Neural crest cell (in vitro differentiated cells): ENCODE results near the gene DNAJC13. TPM values are rescaled to one million over a fixed set of nuclear protein-coding genes. Genes with fewer than 3 reads are reported as not detected.

Experiments used
- DNase-seq: peaks from one replicate; pipeline ENCODE4 v3.0.0; 2021; ENCODE audit warnings: low read depth, mixed read lengths, low spot score
- H3K27ac Mint-ChIP-seq: one replicate; pipeline ENCODE4 v1.8.0; 2021; ENCODE audit warnings: mild to moderate bottlenecking, mixed read lengths; ENCODE audit not compliant: unreplicated experiment
- H3K27me3 Mint-ChIP-seq: 2 replicates; pipeline ENCODE4 v1.8.0; 2021; ENCODE audit warnings: low read depth, mild to moderate bottlenecking, mixed read lengths
- H3K36me3 Mint-ChIP-seq: 2 replicates; pipeline ENCODE4 v1.8.0; 2021; ENCODE audit warnings: low read depth, mild to moderate bottlenecking, mixed read lengths
- H3K4me1 Mint-ChIP-seq: 2 replicates; pipeline ENCODE4 v1.8.0; 2021; ENCODE audit warnings: mixed read lengths
- H3K4me3 Mint-ChIP-seq: one replicate; pipeline ENCODE4 v1.8.0; 2021; ENCODE audit warnings: mild to moderate bottlenecking, mixed read lengths
- H3K9me3 Mint-ChIP-seq: 2 replicates; pipeline ENCODE4 v1.8.0; 2021; ENCODE audit warnings: mixed read lengths
- total RNA-seq: library from RNA; stranded (reverse); gene quantifications from 2 replicates; pipeline ENCODE4 v1.2.1, GENCODE V29; 2021
- TF ChIP-seq, protein P1 (sequence below): fragments of 200-600 bp; sonication (generic); conservative IDR thresholded peaks from 2 replicates; pipeline ENCODE4 v1.5.0; 2021; ENCODE audit warnings: antibody characterized with exemption, mild to moderate bottlenecking

Gene DNAJC13
- total RNA-seq, 1 donor from 2014 or later, result 36.0 TPM

DNA sequence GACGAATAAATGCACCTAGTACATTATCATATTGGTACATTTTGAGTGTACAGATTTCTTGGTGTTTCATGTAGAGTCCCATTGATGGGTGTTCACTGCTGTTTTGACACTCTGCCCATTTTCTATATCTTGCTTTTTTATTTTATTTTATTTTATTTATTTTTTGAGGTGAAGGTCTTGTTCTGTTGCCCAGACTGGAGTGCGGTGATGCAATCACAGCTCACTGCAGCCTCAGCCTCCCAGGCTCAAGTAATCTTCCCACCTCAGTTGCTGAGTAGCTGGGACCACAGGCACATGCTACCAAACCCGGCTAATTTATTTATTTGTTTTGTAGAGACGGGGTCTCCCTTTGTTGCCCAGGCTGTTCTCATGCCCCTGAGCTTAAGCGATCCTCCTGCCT lies 44.2 kb downstream of the DNAJC13 start:
- DNase-seq, result no peak
- Mint-ChIP-seq H3K4me1 (no peaks in the 10 kb centered on the region), H3K4me3 (no peak overlapping the region), H3K9me3 (no peaks in the 10 kb centered on the region), H3K36me3 (no peaks in the 10 kb centered on the region), H3K27me3 (no peaks in the 10 kb centered on the region), H3K27ac (no peak overlapping the region)
- TF ChIP-seq, protein P1, sequence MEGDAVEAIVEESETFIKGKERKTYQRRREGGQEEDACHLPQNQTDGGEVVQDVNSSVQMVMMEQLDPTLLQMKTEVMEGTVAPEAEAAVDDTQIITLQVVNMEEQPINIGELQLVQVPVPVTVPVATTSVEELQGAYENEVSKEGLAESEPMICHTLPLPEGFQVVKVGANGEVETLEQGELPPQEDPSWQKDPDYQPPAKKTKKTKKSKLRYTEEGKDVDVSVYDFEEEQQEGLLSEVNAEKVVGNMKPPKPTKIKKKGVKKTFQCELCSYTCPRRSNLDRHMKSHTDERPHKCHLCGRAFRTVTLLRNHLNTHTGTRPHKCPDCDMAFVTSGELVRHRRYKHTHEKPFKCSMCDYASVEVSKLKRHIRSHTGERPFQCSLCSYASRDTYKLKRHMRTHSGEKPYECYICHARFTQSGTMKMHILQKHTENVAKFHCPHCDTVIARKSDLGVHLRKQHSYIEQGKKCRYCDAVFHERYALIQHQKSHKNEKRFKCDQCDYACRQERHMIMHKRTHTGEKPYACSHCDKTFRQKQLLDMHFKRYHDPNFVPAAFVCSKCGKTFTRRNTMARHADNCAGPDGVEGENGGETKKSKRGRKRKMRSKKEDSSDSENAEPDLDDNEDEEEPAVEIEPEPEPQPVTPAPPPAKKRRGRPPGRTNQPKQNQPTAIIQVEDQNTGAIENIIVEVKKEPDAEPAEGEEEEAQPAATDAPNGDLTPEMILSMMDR, result no peak

DNA sequence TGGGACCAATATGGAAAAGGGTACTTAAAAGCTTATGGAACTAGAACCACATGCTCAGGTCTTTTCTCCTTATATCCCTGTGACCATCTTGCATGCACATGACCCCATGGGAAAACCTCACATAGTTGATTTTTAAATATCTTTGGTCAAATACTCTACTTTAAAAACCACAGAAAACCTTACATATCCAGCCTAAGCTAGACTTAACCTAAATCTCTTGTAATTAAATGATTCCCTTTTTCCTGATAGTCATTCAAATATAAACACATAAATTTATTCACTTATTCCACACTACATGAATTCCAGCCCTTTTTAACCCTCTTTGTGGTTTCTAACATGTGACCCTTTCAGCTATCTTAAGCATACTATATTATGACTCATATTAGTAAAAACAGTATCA lies 46.8 kb downstream of the DNAJC13 start:
- peaks cover 2% of the 10 kb centered on the region for H3K4me1 Mint-ChIP-seq
- no peak overlapping the region for H3K27ac Mint-ChIP-seq
- TF ChIP-seq, protein P1, result no peak
- no peaks in the 10 kb centered on the region for H3K27me3 Mint-ChIP-seq
- no peak overlapping the region for H3K4me3 Mint-ChIP-seq
- DNase-seq, result no peak
- no peaks in the 10 kb centered on the region for H3K9me3 Mint-ChIP-seq
- peaks cover 14% of the 10 kb centered on the region for H3K36me3 Mint-ChIP-seq

DNA sequence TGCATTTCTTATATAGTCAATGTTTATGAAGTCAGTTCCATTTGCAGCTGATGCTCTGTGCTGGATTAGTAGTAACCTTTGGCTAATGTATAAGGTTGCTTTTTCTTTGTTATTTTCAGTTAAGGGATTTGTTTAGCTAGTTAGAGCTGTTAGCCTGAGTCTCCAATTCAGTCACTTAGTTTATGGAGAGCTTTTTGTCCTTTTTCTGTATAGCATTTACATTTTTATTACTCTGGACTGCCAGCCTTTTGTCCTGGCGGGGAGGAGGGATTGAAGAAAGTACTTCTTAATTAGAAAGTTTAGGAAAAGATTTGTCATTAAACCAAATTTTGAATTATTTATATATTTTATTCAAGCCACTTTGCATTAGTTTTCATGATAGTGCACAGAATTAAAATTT lies 52.0 kb downstream of the DNAJC13 start:
- TF ChIP-seq, protein P1, result no peak
- peaks cover 9% of the 10 kb centered on the region for H3K4me1 Mint-ChIP-seq
- H3K27ac Mint-ChIP-seq, result peak overlapping the region; percentile 64
- H3K36me3 Mint-ChIP-seq, result peaks cover 34% of the 10 kb centered on the region
- H3K9me3 Mint-ChIP-seq, result peaks cover 2% of the 10 kb centered on the region
- no peak overlapping the region for H3K4me3 Mint-ChIP-seq
- H3K27me3 Mint-ChIP-seq, result no peaks in the 10 kb centered on the region
- no peak for DNase-seq

DNA sequence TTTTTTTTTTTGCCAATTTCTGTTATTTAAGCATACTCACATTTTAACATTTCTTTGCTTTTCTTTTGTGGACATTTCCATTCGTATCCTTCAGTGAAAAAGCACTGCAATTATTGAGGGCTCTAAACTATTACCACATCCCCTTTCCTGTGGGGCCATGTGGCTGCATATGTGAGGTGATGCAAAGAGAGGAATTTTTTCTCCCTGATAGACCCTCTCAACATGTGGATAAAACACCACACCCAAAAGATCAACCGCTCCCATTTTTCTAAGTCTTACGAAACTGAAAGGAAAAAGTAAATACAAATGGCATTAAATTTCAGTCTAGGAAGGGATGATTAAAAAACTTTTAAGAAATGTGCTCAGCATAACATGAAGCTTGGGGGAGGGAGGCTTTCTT lies 68.8 kb downstream of the DNAJC13 start:
- no peaks in the 10 kb centered on the region for H3K4me1 Mint-ChIP-seq
- no peak overlapping the region for H3K27ac Mint-ChIP-seq
- DNase-seq, result no peak
- H3K27me3 Mint-ChIP-seq, result no peaks in the 10 kb centered on the region
- H3K4me3 Mint-ChIP-seq, result no peak overlapping the region
- no peaks in the 10 kb centered on the region for H3K9me3 Mint-ChIP-seq
- TF ChIP-seq, protein P1, result no peak
- peaks cover 5% of the 10 kb centered on the region for H3K36me3 Mint-ChIP-seq

DNA sequence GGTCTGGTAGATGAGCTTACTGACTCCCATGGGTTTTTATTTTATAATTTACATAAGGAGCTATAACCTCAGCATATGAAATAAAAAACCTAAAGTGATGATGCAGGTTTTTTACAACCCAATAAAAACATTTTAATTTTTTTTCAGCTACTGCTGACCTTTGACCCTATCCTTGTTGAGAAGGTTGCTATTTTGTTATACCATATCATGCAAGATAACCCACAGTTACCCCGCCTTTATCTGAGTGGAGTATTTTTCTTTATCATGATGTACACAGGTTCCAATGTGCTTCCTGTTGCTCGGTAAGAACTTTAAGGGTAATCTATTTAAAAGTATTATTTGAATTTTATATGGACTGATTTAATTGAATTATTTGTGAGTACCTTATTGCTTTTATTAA lies 70.8 kb downstream of the DNAJC13 start:
- Mint-ChIP-seq H3K27ac (no peak overlapping the region), H3K36me3 (peaks cover 2% of the 10 kb centered on the region), H3K9me3 (no peaks in the 10 kb centered on the region), H3K4me1 (no peaks in the 10 kb centered on the region), H3K4me3 (no peak overlapping the region), H3K27me3 (no peaks in the 10 kb centered on the region)
- no peak for DNase-seq
- TF ChIP-seq, protein P1, result no peak

DNA sequence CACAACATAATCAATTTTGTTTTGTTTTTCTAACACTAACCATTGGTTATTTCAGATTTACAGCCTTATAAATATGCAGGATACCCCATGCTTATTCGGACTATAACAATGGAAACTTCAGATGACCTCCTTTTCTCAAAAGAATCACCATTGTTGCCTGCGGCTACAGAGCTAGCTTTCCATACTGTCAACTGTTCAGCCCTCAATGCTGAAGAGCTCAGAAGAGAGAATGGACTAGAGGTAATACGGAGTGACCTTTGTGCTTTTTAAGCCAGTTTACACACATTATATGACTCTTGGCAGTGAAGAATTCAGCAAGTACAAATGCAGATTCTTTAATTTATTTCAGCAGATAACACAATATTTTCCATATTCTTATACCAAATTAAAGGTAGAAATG lies 81.8 kb downstream of the DNAJC13 start:
- no peak overlapping the region for H3K27ac Mint-ChIP-seq
- no peaks in the 10 kb centered on the region for H3K27me3 Mint-ChIP-seq
- H3K36me3 Mint-ChIP-seq, result peaks cover 19% of the 10 kb centered on the region
- DNase-seq, result no peak
- H3K9me3 Mint-ChIP-seq, result no peaks in the 10 kb centered on the region
- H3K4me3 Mint-ChIP-seq, result no peak overlapping the region
- peaks cover 4% of the 10 kb centered on the region for H3K4me1 Mint-ChIP-seq
- TF ChIP-seq, protein P1, result no peak
